HuH-7.5 (cell line): Measurements from ENCODE around the gene NDUFB2.
A peak's percentile ranks its signal among the peaks of the same experiment; 100 is the strongest.
"Not testable (repeated sequence)": the region's sequence is repeated elsewhere in the genome, so short reads cannot be mapped to it uniquely, and the experiment has no call there.

Experiments
- DNase-seq: peaks from one replicate; pipeline ENCODE4 v3.0.0; 2011; ENCODE audit warnings: low spot score

Gene NDUFB2

GRCh38 chr7:140672382-140673062 is 24.0 kb upstream of the NDUFB2 start, which contains the start of gene ADCK2:
TSS of gene ADCK2 (plus strand) at chr7:140672945. CDS start at chr7:140673331, 386 bp downstream.
- DNase-seq = peak; percentile 90

- peak; percentile 61 for DNase-seq
These were observed 23.3 kb upstream of the NDUFB2 start for GRCh38 chr7:140673063-140673773.

GRCh38 chr7:140673774-140674155 is 22.7 kb upstream of the NDUFB2 start:
- no peak for DNase-seq

- DNase-seq = no peak
These were observed 22.1 kb upstream of the NDUFB2 start for GRCh38 chr7:140674356-140674800.

- DNase-seq = peak; percentile 79
These were observed 21.4 kb upstream of the NDUFB2 start for GRCh38 chr7:140674899-140675701.

GRCh38 chr7:140675726-140676125 is 20.8 kb upstream of the NDUFB2 start:
- DNase-seq = no peak

GRCh38 chr7:140676306-140676705 is 20.2 kb upstream of the NDUFB2 start:
- no peak for DNase-seq

GRCh38 chr7:140676956-140677355 is 19.6 kb upstream of the NDUFB2 start:
- DNase-seq = not testable (repeated sequence)

GRCh38 chr7:140677496-140677895 is 19.0 kb upstream of the NDUFB2 start:
- DNase-seq = no peak

- DNase-seq = no peak
These were observed 18.3 kb upstream of the NDUFB2 start for GRCh38 chr7:140678081-140678815.

- DNase-seq = no peak
These were observed 17.7 kb upstream of the NDUFB2 start for GRCh38 chr7:140678816-140679130.

- no peak for DNase-seq
These were observed 17.3 kb upstream of the NDUFB2 start for GRCh38 chr7:140679186-140679585.

- no peak for DNase-seq
These were observed 15.6 kb upstream of the NDUFB2 start for GRCh38 chr7:140680886-140681285.

- no peak for DNase-seq
These were observed 14.7 kb upstream of the NDUFB2 start for GRCh38 chr7:140681766-140682165.

- no peak for DNase-seq
These were observed 12.9 kb upstream of the NDUFB2 start for GRCh38 chr7:140683657-140684056.

- DNase-seq = no peak
These were observed 12.2 kb upstream of the NDUFB2 start for GRCh38 chr7:140684066-140684950.

GRCh38 chr7:140685407-140686087 is 11.0 kb upstream of the NDUFB2 start:
- no peak for DNase-seq

GRCh38 chr7:140686921-140687320 is 9.6 kb upstream of the NDUFB2 start:
- DNase-seq = no peak

GRCh38 chr7:140688341-140688740 is 8.2 kb upstream of the NDUFB2 start:
- no peak for DNase-seq
